ENCODE measurements around the gene LDHD.

LDHD gene

DNA sequence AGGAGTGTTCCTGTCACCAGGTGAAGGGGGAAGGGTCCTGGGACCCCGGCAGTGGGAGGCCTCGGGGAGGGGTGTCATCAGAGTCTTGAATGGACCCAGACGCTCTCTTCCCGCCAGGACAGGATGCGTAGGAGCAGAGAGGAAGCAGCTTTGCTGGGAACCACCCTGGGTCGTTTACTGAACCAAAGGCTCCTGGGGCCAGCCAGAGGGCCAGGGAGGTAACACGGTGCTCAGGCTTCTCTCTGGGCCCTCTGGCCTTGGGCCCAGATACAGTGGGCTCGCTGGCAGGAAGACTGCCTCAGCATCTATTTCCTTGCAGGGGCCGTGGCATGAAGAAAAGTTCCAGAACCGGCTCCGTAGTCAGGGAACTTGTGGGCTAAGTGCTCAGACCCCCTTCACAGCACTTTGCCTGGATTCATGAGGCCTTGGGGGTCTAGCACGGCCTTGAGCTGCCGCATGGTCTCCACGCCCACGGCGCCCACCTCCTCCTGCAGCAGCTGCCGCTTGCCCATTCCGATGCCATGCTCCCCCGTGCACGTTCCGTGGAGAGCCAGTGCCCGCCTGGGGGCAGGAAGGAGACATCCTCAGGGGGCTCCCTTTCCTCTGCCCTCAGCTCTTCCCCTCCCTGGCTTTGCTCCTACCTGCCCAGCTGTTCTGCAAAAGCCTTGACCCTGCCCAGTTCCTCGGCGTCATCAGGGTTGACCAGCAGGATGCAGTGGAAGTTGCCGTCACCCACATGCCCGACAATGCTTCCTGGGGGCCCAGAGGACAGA is 4.4 kb downstream of the LDHD start:
- Histone ChIP-seq H3K27me3 (ENCODE audit: control insufficient read depth, insufficient read depth, low read length) (peaks cover 2% of the 10 kb centered on the region), H3K4me3 (ENCODE audit: low read length) (no peak overlapping the region), H3K36me3 (ENCODE audit: control insufficient read depth, insufficient read depth, low read length) (no peaks in the 10 kb centered on the region), H3K9ac (ENCODE audit: low read length) (no peak overlapping the region), H3K27ac (ENCODE audit: low read depth, low read length) (no peak overlapping the region), H3K4me1 (ENCODE audit: control insufficient read depth, insufficient read depth, low read length) (peaks cover 40% of the 10 kb centered on the region)

GRCh38 chr16:75111514-75111940 is 5.1 kb downstream of the LDHD start:
- Histone ChIP-seq H3K4me3 (ENCODE audit: low read length) (no peak overlapping the region), H3K27ac (ENCODE audit: low read depth, low read length) (no peak overlapping the region), H3K36me3 (ENCODE audit: control insufficient read depth, insufficient read depth, low read length) (no peaks in the 10 kb centered on the region), H3K4me1 (ENCODE audit: control insufficient read depth, insufficient read depth, low read length) (peaks cover 47% of the 10 kb centered on the region), H3K27me3 (ENCODE audit: control insufficient read depth, insufficient read depth, low read length) (peaks cover 2% of the 10 kb centered on the region), H3K9ac (ENCODE audit: low read length) (no peak overlapping the region)

GRCh38 chr16:75110637-75111513 is 5.7 kb downstream of the LDHD start:
- H3K4me3 ChIP-seq (ENCODE audit: low read length): peak overlapping the region; percentile 48
- H3K36me3 ChIP-seq (ENCODE audit: control insufficient read depth, insufficient read depth, low read length): no peaks in the 10 kb centered on the region
- H3K27me3 ChIP-seq (ENCODE audit: control insufficient read depth, insufficient read depth, low read length): peaks cover 2% of the 10 kb centered on the region
- peaks cover 53% of the 10 kb centered on the region for H3K4me1 ChIP-seq (ENCODE audit: control insufficient read depth, insufficient read depth, low read length)
- peak overlapping the region; percentile 90 for H3K27ac ChIP-seq (ENCODE audit: low read depth, low read length)
- no peak overlapping the region for H3K9ac ChIP-seq (ENCODE audit: low read length)

DNA sequence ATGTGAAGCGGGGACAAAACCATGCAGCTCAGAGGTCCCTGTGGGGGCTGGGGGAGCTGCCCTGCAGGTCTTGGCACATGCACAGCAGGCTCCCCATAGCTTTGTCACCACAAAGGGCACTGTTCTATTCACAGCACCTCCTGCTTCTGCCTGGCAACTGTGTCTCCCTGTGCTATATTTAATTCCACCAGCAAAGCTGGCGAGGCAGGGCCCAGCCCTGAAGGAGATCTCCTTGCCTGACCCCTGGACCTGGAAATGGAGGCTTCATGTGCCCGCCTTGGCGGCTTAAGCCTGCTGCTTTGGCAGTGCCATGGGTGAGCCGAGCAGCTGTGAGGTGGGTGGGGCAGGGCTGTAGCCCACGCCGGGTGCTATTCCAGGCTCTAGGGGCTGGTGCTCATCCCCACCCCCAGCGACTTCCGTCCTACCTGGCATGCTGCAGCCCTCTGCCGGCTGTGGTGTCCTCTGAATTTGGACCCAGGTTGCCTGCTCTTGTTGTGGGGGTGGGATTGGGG is 6.8 kb downstream of the LDHD start:
- Histone ChIP-seq H3K27ac (ENCODE audit: low read depth, low read length) (peak overlapping the region; percentile 90), H3K9ac (ENCODE audit: low read length) (peak overlapping the region; percentile 19), H3K36me3 (ENCODE audit: control insufficient read depth, insufficient read depth, low read length) (no peaks in the 10 kb centered on the region), H3K4me3 (ENCODE audit: low read length) (peak overlapping the region; percentile 17), H3K4me1 (ENCODE audit: control insufficient read depth, insufficient read depth, low read length) (peaks cover 64% of the 10 kb centered on the region), H3K27me3 (ENCODE audit: control insufficient read depth, insufficient read depth, low read length) (peaks cover 2% of the 10 kb centered on the region)

GRCh38 chr16:75108792-75109731 is 7.5 kb downstream of the LDHD start:
- H3K4me3 ChIP-seq (ENCODE audit: low read length): peak overlapping the region; percentile 5
- peak overlapping the region; percentile 32 for H3K9ac ChIP-seq (ENCODE audit: low read length)
- H3K27me3 ChIP-seq (ENCODE audit: control insufficient read depth, insufficient read depth, low read length): peaks cover 2% of the 10 kb centered on the region
- H3K36me3 ChIP-seq (ENCODE audit: control insufficient read depth, insufficient read depth, low read length): no peaks in the 10 kb centered on the region
- H3K27ac ChIP-seq (ENCODE audit: low read depth, low read length): peak overlapping the region; percentile 90
- H3K4me1 ChIP-seq (ENCODE audit: control insufficient read depth, insufficient read depth, low read length): peaks cover 71% of the 10 kb centered on the region

DNA sequence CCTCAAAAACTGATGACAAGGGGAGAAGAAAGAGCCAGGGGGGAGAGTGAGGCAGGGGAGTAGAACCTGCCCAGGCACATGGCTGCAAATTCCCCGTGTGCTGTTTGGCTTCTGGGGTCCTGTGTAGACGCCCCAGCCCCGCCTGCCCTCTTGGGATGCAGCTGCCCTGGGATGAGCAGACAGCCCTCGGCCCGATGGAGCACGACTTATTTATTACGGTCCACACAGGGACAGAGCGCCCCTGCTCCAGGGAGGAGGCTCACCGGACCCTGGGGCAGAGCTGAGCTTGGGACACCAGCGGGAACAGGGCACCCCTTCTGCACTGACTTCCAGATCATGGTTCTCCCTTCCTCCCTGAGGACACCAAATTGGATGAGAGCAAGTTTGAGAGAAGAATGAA is 9.1 kb downstream of the LDHD start:
- Histone ChIP-seq H3K4me1 (ENCODE audit: control insufficient read depth, insufficient read depth, low read length) (peaks cover 71% of the 10 kb centered on the region), H3K27me3 (ENCODE audit: control insufficient read depth, insufficient read depth, low read length) (peaks cover 2% of the 10 kb centered on the region), H3K36me3 (ENCODE audit: control insufficient read depth, insufficient read depth, low read length) (no peaks in the 10 kb centered on the region), H3K4me3 (ENCODE audit: low read length) (no peak overlapping the region), H3K9ac (ENCODE audit: low read length) (no peak overlapping the region), H3K27ac (ENCODE audit: low read depth, low read length) (peak overlapping the region; percentile 95)

DNA sequence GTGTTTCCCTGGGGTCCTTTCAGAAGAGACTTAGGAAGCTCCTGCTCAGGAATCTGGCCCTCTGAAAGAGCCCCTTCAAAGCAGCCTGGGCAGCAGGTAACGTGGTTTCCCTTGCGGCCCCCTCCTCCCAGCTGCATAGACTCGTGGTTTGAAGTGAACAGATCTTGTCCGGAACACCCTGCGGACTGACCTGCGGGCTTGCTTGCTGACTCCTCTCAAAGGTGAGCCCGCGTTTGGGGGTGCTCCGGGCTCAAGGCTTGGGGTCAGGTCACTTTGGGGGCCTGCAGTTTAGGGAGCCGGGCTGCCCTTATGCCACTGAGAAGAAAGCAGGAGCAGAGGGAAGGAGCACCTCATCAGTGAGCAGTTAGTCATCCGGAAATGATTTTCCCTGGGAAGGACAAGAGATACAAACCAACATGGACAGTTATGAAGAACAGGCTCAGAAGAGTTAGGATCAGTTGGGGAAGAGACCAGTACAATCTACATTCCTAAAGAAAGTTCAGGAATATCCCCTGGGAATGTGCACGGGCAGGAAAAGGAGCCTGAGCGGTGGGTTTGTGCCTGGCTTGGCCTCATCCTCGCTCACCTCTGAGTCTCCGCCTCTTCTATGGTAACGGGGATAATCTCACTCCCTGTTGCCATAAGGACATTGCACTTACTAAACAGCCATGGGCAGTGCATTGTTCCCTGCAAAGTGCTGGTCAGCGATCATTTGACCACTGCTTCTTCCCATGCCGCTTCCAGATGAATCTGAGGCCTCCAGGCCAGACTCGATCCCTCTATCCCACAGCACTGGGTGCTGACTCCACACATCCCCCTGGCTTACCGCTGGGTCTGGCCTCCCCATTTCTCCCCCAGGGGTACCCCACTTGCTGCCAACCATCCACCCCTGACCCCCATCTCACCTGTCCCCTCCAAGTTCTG is 10.0 kb downstream of the LDHD start:
- H3K27me3 ChIP-seq (ENCODE audit: control insufficient read depth, insufficient read depth, low read length): no peaks in the 10 kb centered on the region
- H3K9ac ChIP-seq (ENCODE audit: low read length): no peak overlapping the region
- H3K36me3 ChIP-seq (ENCODE audit: control insufficient read depth, insufficient read depth, low read length): no peaks in the 10 kb centered on the region
- H3K4me1 ChIP-seq (ENCODE audit: control insufficient read depth, insufficient read depth, low read length): peaks cover 69% of the 10 kb centered on the region
- H3K4me3 ChIP-seq (ENCODE audit: low read length): no peak overlapping the region
- peak overlapping the region; percentile 95 for H3K27ac ChIP-seq (ENCODE audit: low read depth, low read length)

- no peaks in the 10 kb centered on the region for H3K36me3 ChIP-seq (ENCODE audit: control insufficient read depth, insufficient read depth, low read length)
- H3K4me3 ChIP-seq (ENCODE audit: low read length): no peak overlapping the region
- no peak overlapping the region for H3K9ac ChIP-seq (ENCODE audit: low read length)
- H3K4me1 ChIP-seq (ENCODE audit: control insufficient read depth, insufficient read depth, low read length): peaks cover 60% of the 10 kb centered on the region
- H3K27me3 ChIP-seq (ENCODE audit: control insufficient read depth, insufficient read depth, low read length): no peaks in the 10 kb centered on the region
- peak overlapping the region; percentile 95 for H3K27ac ChIP-seq (ENCODE audit: low read depth, low read length)
Measured at GRCh38 chr16:75105306-75106061, 11.1 kb downstream of the LDHD start.

- no peak overlapping the region for H3K4me3 ChIP-seq (ENCODE audit: low read length)
- peak overlapping the region; percentile 95 for H3K27ac ChIP-seq (ENCODE audit: low read depth, low read length)
- no peaks in the 10 kb centered on the region for H3K36me3 ChIP-seq (ENCODE audit: control insufficient read depth, insufficient read depth, low read length)
- H3K4me1 ChIP-seq (ENCODE audit: control insufficient read depth, insufficient read depth, low read length): peaks cover 54% of the 10 kb centered on the region
- H3K9ac ChIP-seq (ENCODE audit: low read length): no peak overlapping the region
- H3K27me3 ChIP-seq (ENCODE audit: control insufficient read depth, insufficient read depth, low read length): no peaks in the 10 kb centered on the region
Measured at GRCh38 chr16:75104836-75105235, 11.7 kb downstream of the LDHD start.

DNA sequence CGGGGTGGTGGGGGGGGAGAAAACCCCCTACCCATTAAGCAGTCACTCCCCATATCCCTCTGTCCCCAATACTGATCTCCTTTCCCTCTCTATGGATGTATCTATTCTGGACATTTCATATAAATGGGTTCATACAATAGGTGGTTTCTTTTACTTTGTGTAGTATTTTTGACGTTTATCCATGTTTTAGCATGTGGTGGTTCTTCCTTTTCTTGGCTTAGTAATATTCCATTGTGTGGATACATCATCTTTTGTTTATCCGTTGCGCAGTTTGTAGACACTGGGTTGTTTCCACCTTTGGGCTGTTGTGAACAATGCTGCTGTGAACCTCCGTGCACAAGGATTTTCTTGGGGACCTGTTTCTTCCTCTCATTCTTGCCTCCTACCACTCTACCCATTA is 12.6 kb downstream of the LDHD start:
- no peak overlapping the region for H3K9ac ChIP-seq (ENCODE audit: low read length)
- no peaks in the 10 kb centered on the region for H3K36me3 ChIP-seq (ENCODE audit: control insufficient read depth, insufficient read depth, low read length)
- H3K4me1 ChIP-seq (ENCODE audit: control insufficient read depth, insufficient read depth, low read length): peaks cover 48% of the 10 kb centered on the region
- H3K27ac ChIP-seq (ENCODE audit: low read depth, low read length): peak overlapping the region; percentile 95
- H3K4me3 ChIP-seq (ENCODE audit: low read length): no peak overlapping the region
- no peaks in the 10 kb centered on the region for H3K27me3 ChIP-seq (ENCODE audit: control insufficient read depth, insufficient read depth, low read length)

Data from rectal smooth muscle tissue (tissue), 1 donor.